HUES48 (cell line): ENCODE measurements around the gene SLC26A11.
"Not testable (repeated sequence)": the region's sequence is repeated elsewhere in the genome, so short reads cannot be mapped to it uniquely, and the experiment has no call there.

Experiments
- H3K27ac ChIP-seq: one replicate; pipeline ENCODE4 v1.7.0; 2013; ENCODE audit warnings: low read depth, low read length, inconsistent platforms
- H3K27me3 ChIP-seq: 2 replicates; pipeline ENCODE4 v1.6.1; 2013; ENCODE audit warnings: mild to moderate bottlenecking, low read length; ENCODE audit not compliant: control insufficient read depth, insufficient read depth
- H3K36me3 ChIP-seq: 2 replicates; pipeline ENCODE4 v1.6.1; 2013; ENCODE audit warnings: low read length; ENCODE audit not compliant: control insufficient read depth, insufficient read depth
- H3K4me1 ChIP-seq: 2 replicates; pipeline ENCODE4 v1.6.1; 2013; ENCODE audit warnings: mild to moderate bottlenecking, low read length; ENCODE audit not compliant: control insufficient read depth, insufficient read depth
- H3K4me3 ChIP-seq: 2 replicates; pipeline ENCODE4 v1.5.1; 2013; ENCODE audit warnings: mild to moderate bottlenecking, low read depth, low read length
- H3K9ac ChIP-seq: 2 replicates; pipeline ENCODE4 v1.6.1; 2013; ENCODE audit warnings: mild to moderate bottlenecking, low read depth, low read length, moderate library complexity
- H3K9me3 ChIP-seq: 2 replicates; pipeline ENCODE4 v1.6.1; 2013; ENCODE audit warnings: low read length; ENCODE audit not compliant: control insufficient read depth, insufficient read depth

Gene SLC26A11

DNA sequence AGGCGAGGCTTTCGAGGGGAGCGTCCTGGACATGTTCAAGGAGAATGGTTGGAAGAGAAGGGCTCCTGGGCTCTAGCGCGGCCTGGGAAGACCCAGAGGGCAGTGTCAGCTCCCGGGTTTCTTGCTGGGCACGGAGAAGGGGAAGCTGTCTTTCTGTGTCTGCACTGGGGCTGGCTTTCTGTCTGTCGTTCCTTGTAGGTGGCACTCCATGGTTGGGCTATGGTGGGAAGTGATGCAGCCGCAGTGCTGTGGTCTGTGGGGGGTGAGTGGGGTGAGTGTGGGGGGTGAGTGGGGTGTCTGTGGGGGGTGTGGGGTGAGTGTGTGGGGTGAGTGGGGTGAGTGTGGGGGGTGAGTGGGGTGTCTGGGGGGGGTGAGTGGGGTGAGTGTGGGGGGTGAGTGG lies 54.1 kb downstream of the SLC26A11 start:
- Histone ChIP-seq H3K9ac (no peak overlapping the region), H3K36me3 (peaks cover 3% of the 10 kb centered on the region), H3K9me3 (no peaks in the 10 kb centered on the region), H3K27me3 (no peaks in the 10 kb centered on the region), H3K27ac (no peak overlapping the region), H3K4me1 (peaks cover 17% of the 10 kb centered on the region), H3K4me3 (no peak overlapping the region)

DNA sequence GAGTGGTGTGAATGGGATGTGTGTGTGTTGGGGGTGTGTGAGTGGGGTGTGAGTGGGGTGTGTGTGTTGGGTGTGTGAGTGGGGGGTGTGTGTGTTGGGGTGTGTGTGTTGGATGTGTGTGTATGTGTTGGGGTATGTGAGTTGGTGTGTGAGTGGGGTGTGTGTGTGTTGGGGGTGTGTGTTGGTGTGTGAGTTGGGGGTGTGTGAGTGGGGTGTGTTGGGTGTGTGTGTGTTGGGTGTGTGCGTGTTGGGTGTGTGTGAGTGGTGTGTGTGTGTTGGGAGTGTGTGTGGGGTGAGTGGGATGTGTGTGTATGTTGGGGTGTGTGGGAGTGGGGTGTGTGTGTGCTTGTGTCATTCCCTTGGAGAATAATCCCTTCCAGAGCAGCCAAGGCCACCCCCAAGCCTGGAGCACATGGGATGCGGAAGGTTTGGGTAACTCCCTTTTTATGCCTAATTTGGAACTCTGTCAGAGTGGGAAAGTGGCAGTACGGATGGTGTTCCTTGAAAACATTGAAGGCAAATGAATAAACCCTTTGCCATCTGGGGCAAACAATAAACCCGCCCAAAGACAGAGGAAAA lies 54.7 kb downstream of the SLC26A11 start:
- Histone ChIP-seq H3K36me3 (no peaks in the 10 kb centered on the region), H3K4me3 (no peak overlapping the region), H3K27me3 (no peaks in the 10 kb centered on the region), H3K27ac (no peak overlapping the region), H3K4me1 (peaks cover 12% of the 10 kb centered on the region), H3K9ac (no peak overlapping the region), H3K9me3 (no peaks in the 10 kb centered on the region)

GRCh38 chr17:80275857-80276256 lies 55.6 kb downstream of the SLC26A11 start:
- H3K27ac ChIP-seq, H3K4me3 ChIP-seq, H3K36me3 ChIP-seq: not testable (repeated sequence)

GRCh38 chr17:80277751-80278671 lies 57.8 kb downstream of the SLC26A11 start:
- Histone ChIP-seq H3K27ac (no peak overlapping the region), H3K9me3 (no peaks in the 10 kb centered on the region), H3K27me3 (no peaks in the 10 kb centered on the region), H3K36me3 (no peaks in the 10 kb centered on the region), H3K4me3 (no peak overlapping the region), H3K4me1 (peaks cover under 1% of the 10 kb centered on the region; the same call in 1 of the 2 replicates), H3K9ac (no peak overlapping the region)

More at GRCh38 chr17:80275857-80276256, 55.6 kb downstream of the SLC26A11 start:
- not testable (repeated sequence) for H3K4me1 ChIP-seq, H3K27me3 ChIP-seq, H3K9ac ChIP-seq, H3K9me3 ChIP-seq

GRCh38 chr17:80279895-80280294 lies 59.7 kb downstream of the SLC26A11 start:
- Histone ChIP-seq H3K4me1 (peaks cover 4% of the 10 kb centered on the region; the same call in 1 of the 2 replicates), H3K36me3 (no peaks in the 10 kb centered on the region), H3K9ac (no peak overlapping the region), H3K9me3 (no peaks in the 10 kb centered on the region), H3K27ac (no peak overlapping the region), H3K4me3 (no peak overlapping the region), H3K27me3 (no peaks in the 10 kb centered on the region)

GRCh38 chr17:80281516-80281915 lies 61.3 kb downstream of the SLC26A11 start:
- Histone ChIP-seq H3K9me3 (no peaks in the 10 kb centered on the region), H3K36me3 (no peaks in the 10 kb centered on the region), H3K27ac (no peak overlapping the region)

GRCh38 chr17:80283116-80283852 lies 63.1 kb downstream of the SLC26A11 start:
- H3K27me3 ChIP-seq, result no peaks in the 10 kb centered on the region
- peaks cover 1% of the 10 kb centered on the region for H3K36me3 ChIP-seq
- H3K27ac ChIP-seq, result no peak overlapping the region
- no peaks in the 10 kb centered on the region for H3K9me3 ChIP-seq
- H3K9ac ChIP-seq, result no peak overlapping the region
- H3K4me3 ChIP-seq, result no peak overlapping the region
- H3K4me1 ChIP-seq, result 0 out of 2 replicates have a peak, but pooled peaks cover 4% of the 10 kb centered on the region

More at GRCh38 chr17:80281516-80281915, 61.3 kb downstream of the SLC26A11 start:
- Histone ChIP-seq H3K4me3 (no peak overlapping the region), H3K9ac (no peak overlapping the region), H3K27me3 (no peaks in the 10 kb centered on the region), H3K4me1 (peaks cover 4% of the 10 kb centered on the region; the same call in 1 of the 2 replicates)

GRCh38 chr17:80284631-80285030 lies 64.4 kb downstream of the SLC26A11 start:
- H3K9ac ChIP-seq, result no peak overlapping the region
- no peaks in the 10 kb centered on the region for H3K27me3 ChIP-seq
- no peak overlapping the region for H3K27ac ChIP-seq
- no peaks in the 10 kb centered on the region for H3K9me3 ChIP-seq
- H3K4me1 ChIP-seq, result 0 out of 2 replicates have a peak, but pooled peaks cover 4% of the 10 kb centered on the region
- peaks cover 9% of the 10 kb centered on the region for H3K36me3 ChIP-seq
- no peak overlapping the region for H3K4me3 ChIP-seq

DNA sequence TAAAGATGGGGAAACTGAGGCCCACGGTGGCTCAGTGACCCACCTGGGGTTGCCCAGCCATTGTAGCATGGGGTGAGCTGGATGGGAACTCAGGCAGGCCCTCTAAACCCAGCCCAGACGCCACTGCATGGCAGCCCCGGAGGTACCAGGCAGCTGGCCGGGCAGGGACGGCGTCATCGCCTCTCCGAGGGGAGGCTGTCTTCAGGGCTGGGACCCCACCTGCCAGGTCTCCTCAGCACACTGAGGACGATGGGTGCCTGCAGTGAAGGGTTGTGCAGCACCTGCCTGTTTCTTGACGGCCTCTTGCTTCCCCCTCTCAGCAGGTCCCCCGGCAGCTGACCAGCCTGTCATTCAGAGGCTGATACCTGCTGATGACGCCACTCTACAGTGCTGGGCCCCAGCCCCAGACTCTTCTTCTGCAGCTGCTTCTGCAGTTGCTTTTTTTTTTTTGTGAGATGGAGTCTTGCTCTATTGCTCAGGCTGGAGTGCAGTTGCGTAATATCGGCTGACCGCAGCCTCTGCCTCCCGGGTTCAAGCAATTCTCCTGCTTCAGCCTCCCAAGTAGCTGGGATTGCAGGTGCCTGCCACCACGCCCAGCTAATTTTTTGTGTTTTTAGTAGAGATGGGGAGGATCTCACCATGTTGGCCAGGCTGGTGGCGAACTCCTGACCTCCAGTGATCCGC lies 65.2 kb downstream of the SLC26A11 start:
- Histone ChIP-seq H3K36me3 (peaks cover 17% of the 10 kb centered on the region), H3K27me3 (no peaks in the 10 kb centered on the region), H3K4me3 (no peak overlapping the region), H3K27ac (no peak overlapping the region), H3K9me3 (no peaks in the 10 kb centered on the region), H3K4me1 (0 out of 2 replicates have a peak, but pooled peaks cover 4% of the 10 kb centered on the region), H3K9ac (no peak overlapping the region)

DNA sequence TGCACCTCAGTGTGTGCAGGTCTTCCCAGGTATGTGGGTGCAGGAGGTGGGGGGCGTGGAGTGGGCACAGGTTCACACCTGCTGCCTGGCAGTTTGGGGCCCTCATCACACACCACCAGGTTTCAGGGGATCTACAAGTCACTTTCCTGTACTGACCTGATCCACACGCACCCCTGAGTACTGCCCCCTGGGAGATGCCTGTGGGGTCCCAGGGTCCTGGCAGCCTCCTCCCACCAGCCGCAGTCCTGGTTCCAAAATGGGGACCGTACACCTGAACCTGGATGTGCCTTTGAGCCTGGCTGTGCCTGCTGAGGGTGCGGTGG lies 66.4 kb downstream of the SLC26A11 start:
- Histone ChIP-seq H3K9ac (no peak overlapping the region), H3K27me3 (no peaks in the 10 kb centered on the region), H3K4me1 (0 out of 2 replicates have a peak, but pooled peaks cover 4% of the 10 kb centered on the region), H3K27ac (no peak overlapping the region), H3K36me3 (peaks cover 25% of the 10 kb centered on the region), H3K9me3 (no peaks in the 10 kb centered on the region), H3K4me3 (no peak overlapping the region)
